HepG2 (cell line): ENCODE data around the gene TMEM129. TPM values are rescaled to one million over a fixed set of nuclear protein-coding genes. Genes with fewer than 3 reads are reported as not detected.

Experiments
- ATF7 ChIP-seq, 2 experiments: fragments of 450-650 bp in 1 of 2; sonication (generic) in 1 of 2; formaldehyde crosslinking in 1 of 2; IDR thresholded peaks; 2 replicates each; pipeline versions ENCODE4 v1.4.0 to v1.6.1; 2016 to 2020; ENCODE audit warnings: antibody characterized with exemption in 1 of 2, mild to moderate bottlenecking in 1 of 2, missing genetic modification reagents in 1 of 2
- GLMP ChIP-seq: sonication (generic); formaldehyde crosslinking; IDR thresholded peaks from 2 replicates; pipeline ENCODE4 v1.9.0; 2021; ENCODE audit warnings: missing genetic modification reagents, mild to moderate bottlenecking, borderline replicate concordance
- GZF1 ChIP-seq: sonication (generic); formaldehyde crosslinking; IDR thresholded peaks from 2 replicates; pipeline ENCODE4 v1.5.1; 2020; ENCODE audit warnings: mild to moderate bottlenecking, missing genetic modification reagents
- NFRKB ChIP-seq: fragments of 450-650 bp; IDR thresholded peaks from 2 replicates; pipeline ENCODE4 v1.6.1; 2017
- REPIN1 ChIP-seq: sonication (generic); formaldehyde crosslinking; IDR thresholded peaks from 2 replicates; pipeline ENCODE4 v1.8.0; 2022; ENCODE audit warnings: missing genetic modification reagents, low read depth, mild to moderate bottlenecking, borderline replicate concordance
- SMAD1 ChIP-seq: sonication (generic); formaldehyde crosslinking; IDR thresholded peaks from 2 replicates; pipeline ENCODE4 v1.4.0; 2020; ENCODE audit warnings: missing genetic modification reagents, low read depth, mild to moderate bottlenecking, borderline replicate concordance
- SMAD9 ChIP-seq: sonication (generic); formaldehyde crosslinking; IDR thresholded peaks from 2 replicates; pipeline ENCODE4 v1.5.1; 2020; ENCODE audit warnings: mild to moderate bottlenecking, missing genetic modification reagents
- SMARCC2 ChIP-seq: fragments of 450-650 bp; IDR thresholded peaks from 2 replicates; pipeline ENCODE4 v1.6.1; 2017; ENCODE audit warnings: antibody characterized with exemption, mild to moderate bottlenecking
- THAP9 ChIP-seq: sonication (generic); formaldehyde crosslinking; IDR thresholded peaks from 2 replicates; pipeline ENCODE4; 2020; ENCODE audit warnings: missing genetic modification reagents, mild to moderate bottlenecking, borderline replicate concordance
- ZFX ChIP-seq: sonication (generic); formaldehyde crosslinking; IDR thresholded peaks from 2 replicates; pipeline ENCODE4 v1.4.0; 2020; ENCODE audit warnings: mild to moderate bottlenecking, low read depth, missing genetic modification reagents, moderate library complexity
- ZFY ChIP-seq: sonication (generic); formaldehyde crosslinking; IDR thresholded peaks from 2 replicates; pipeline ENCODE4 v1.4.0; 2020; ENCODE audit warnings: missing genetic modification reagents
- ZNF570 ChIP-seq: sonication (generic); formaldehyde crosslinking; IDR thresholded peaks from 2 replicates; pipeline ENCODE4 v1.4.0; 2020; ENCODE audit warnings: mild to moderate bottlenecking, missing genetic modification reagents, borderline replicate concordance
- polyA plus RNA-seq, 8 experiments: library from polyadenylated mRNA; depleted of rRNA in 3 of 8; stranded (reverse) in 7 of 8; unstranded in 1 of 8; fragments of >200 nt; fragmentation: Illumina TruSeq in 4 of 8; extraction: Trizol in 4 of 8; gene quantifications; 2 replicates each; pipeline versions ENCODE4 v1.2.1 to v1.2.3, GENCODE V29; 2011 to 2016; ENCODE audit warnings: low read depth in 4 of 8, missing spikeins in 1 of 8, mixed read lengths in 1 of 8; ENCODE audit not compliant: insufficient read depth in 1 of 8
- total RNA-seq, 5 experiments: library from RNA; depleted of rRNA; stranded (reverse); fragments of >200 nt; fragmentation: Illumina TruSeq; extraction: Trizol; gene quantifications; 2 replicates each; pipeline ENCODE4 v1.2.3, GENCODE V29; 2016; ENCODE audit warnings: low read depth in 1 of 5
- TF ChIP-seq, protein P1 (sequence below): sonication (generic); formaldehyde crosslinking; IDR thresholded peaks from 2 replicates; pipeline ENCODE4 v1.9.0; 2021; ENCODE audit warnings: mild to moderate bottlenecking, missing genetic modification reagents
- TF ChIP-seq, protein P2 (sequence below): sonication (generic); formaldehyde crosslinking; conservative IDR thresholded peaks from 2 replicates; pipeline ENCODE4 v1.4.0; 2020; ENCODE audit warnings: mild to moderate bottlenecking, missing genetic modification reagents, moderate library complexity

TMEM129 gene
- total and polyA plus RNA-seq, 2 of the 13 experiments (the other 11 are each of a cell fraction or from before 2014, with no cell fraction given) = 19.0 to 25.8 TPM

DNA sequence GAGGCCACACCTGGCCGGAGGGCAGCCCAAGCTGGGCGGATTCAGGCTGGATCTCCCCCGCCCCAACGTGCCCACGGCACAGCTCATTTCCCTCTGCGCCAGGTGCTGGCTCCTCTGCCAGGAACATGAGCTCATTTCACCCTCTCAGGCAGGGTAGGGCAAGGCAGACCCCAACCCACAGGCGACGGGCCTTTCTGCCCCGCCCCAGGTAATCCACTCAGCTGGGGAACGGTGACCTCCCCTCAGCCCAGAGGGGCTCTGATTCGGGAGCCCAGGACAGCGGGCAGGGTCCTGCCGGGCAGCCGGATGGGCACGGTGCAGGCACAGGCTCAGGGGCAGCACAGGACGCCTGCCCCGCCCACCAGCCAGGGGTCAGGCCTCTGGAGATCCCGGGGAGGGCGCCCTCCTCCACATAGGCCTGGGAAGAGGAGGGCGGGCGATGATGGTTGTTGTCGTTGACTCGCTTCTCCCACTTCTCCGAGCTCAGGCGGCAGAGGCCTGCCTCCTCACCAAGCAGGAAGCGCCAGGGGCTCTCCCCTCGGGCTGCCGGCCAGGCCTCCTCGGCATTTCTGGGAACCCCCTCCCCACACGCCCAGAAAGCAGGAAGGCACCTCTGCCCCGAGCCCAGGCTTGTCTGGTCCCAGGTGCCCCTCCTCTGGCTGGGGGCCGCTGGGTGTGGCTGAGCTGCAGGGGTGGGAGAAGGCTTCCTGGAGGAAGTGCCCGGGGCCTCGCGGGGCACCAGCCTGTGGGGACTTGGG, 31.3 kb upstream of the TMEM129 start (continued):
- TF ChIP-seq SMAD1 (CRISPR knock-in tag) (no peak; the same call in 1 of the 2 replicates), SMARCC2 (no peak), GLMP (no peak), ZFY (CRISPR knock-in tag) (peak; percentile 55), THAP9 (CRISPR knock-in tag) (peak; percentile 39; the same call in 1 of the 2 replicates), ZNF570 (no peak), REPIN1 (CRISPR knock-in tag) (no peak), ZFX (CRISPR knock-in tag) (peak; percentile 69), SMAD9 (CRISPR knock-in tag) (0 out of 2 replicates have a peak, but pooled peaks have one; percentile 39), NFRKB (no peak), GZF1 (CRISPR knock-in tag) (no peak), ATF7 (IDR thresholded peaks at IDR 0.05) (no peak), ATF7 (CRISPR knock-in tag; IDR thresholded peaks at IDR 0.05) (no peak)
- TF ChIP-seq, protein P1, sequence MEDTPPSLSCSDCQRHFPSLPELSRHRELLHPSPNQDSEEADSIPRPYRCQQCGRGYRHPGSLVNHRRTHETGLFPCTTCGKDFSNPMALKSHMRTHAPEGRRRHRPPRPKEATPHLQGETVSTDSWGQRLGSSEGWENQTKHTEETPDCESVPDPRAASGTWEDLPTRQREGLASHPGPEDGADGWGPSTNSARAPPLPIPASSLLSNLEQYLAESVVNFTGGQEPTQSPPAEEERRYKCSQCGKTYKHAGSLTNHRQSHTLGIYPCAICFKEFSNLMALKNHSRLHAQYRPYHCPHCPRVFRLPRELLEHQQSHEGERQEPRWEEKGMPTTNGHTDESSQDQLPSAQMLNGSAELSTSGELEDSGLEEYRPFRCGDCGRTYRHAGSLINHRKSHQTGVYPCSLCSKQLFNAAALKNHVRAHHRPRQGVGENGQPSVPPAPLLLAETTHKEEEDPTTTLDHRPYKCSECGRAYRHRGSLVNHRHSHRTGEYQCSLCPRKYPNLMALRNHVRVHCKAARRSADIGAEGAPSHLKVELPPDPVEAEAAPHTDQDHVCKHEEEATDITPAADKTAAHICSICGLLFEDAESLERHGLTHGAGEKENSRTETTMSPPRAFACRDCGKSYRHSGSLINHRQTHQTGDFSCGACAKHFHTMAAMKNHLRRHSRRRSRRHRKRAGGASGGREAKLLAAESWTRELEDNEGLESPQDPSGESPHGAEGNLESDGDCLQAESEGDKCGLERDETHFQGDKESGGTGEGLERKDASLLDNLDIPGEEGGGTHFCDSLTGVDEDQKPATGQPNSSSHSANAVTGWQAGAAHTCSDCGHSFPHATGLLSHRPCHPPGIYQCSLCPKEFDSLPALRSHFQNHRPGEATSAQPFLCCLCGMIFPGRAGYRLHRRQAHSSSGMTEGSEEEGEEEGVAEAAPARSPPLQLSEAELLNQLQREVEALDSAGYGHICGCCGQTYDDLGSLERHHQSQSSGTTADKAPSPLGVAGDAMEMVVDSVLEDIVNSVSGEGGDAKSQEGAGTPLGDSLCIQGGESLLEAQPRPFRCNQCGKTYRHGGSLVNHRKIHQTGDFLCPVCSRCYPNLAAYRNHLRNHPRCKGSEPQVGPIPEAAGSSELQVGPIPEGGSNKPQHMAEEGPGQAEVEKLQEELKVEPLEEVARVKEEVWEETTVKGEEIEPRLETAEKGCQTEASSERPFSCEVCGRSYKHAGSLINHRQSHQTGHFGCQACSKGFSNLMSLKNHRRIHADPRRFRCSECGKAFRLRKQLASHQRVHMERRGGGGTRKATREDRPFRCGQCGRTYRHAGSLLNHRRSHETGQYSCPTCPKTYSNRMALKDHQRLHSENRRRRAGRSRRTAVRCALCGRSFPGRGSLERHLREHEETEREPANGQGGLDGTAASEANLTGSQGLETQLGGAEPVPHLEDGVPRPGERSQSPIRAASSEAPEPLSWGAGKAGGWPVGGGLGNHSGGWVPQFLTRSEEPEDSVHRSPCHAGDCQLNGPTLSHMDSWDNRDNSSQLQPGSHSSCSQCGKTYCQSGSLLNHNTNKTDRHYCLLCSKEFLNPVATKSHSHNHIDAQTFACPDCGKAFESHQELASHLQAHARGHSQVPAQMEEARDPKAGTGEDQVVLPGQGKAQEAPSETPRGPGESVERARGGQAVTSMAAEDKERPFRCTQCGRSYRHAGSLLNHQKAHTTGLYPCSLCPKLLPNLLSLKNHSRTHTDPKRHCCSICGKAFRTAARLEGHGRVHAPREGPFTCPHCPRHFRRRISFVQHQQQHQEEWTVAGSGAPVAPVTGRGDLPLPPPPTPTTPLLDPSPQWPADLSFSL (CRISPR knock-in tag) = no peak
- TF ChIP-seq, protein P2, sequence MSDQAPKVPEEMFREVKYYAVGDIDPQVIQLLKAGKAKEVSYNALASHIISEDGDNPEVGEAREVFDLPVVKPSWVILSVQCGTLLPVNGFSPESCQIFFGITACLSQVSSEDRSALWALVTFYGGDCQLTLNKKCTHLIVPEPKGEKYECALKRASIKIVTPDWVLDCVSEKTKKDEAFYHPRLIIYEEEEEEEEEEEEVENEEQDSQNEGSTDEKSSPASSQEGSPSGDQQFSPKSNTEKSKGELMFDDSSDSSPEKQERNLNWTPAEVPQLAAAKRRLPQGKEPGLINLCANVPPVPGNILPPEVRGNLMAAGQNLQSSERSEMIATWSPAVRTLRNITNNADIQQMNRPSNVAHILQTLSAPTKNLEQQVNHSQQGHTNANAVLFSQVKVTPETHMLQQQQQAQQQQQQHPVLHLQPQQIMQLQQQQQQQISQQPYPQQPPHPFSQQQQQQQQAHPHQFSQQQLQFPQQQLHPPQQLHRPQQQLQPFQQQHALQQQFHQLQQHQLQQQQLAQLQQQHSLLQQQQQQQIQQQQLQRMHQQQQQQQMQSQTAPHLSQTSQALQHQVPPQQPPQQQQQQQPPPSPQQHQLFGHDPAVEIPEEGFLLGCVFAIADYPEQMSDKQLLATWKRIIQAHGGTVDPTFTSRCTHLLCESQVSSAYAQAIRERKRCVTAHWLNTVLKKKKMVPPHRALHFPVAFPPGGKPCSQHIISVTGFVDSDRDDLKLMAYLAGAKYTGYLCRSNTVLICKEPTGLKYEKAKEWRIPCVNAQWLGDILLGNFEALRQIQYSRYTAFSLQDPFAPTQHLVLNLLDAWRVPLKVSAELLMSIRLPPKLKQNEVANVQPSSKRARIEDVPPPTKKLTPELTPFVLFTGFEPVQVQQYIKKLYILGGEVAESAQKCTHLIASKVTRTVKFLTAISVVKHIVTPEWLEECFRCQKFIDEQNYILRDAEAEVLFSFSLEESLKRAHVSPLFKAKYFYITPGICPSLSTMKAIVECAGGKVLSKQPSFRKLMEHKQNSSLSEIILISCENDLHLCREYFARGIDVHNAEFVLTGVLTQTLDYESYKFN = peak; percentile 33; the same call in 1 of the 2 replicates
